ENCODE data around the gene SLC6A3.

SLC6A3 gene

GRCh38 chr5:1464096-1464446, 18.8 kb upstream of the SLC6A3 start:
- H3K27me3 ChIP-seq (ENCODE audit: low read depth, low read length) = no peaks in the 10 kb centered on the region
- no peak overlapping the region for H3K9ac ChIP-seq (ENCODE audit: low read length)
- no peaks in the 10 kb centered on the region for H3K4me1 ChIP-seq (ENCODE audit: low read length)
- no peaks in the 10 kb centered on the region for H3K9me3 ChIP-seq (ENCODE audit: insufficient read depth, low read length)
- H3K36me3 ChIP-seq (replicated peaks; ENCODE audit: low read depth, low read length) = peaks cover 95% of the 10 kb centered on the region
- H2AFZ ChIP-seq (ENCODE audit: low read depth, low read length) = no peak overlapping the region
- no peak overlapping the region for H3K4me3 ChIP-seq (ENCODE audit: low read length)
- no peaks in the 10 kb centered on the region for H3K79me2 ChIP-seq (ENCODE audit: low read length)
- no peak for TF ChIP-seq EZH2phosphoT487 (IDR thresholded peaks at IDR 0.05; ENCODE audit: low read depth)
- no peak for TF ChIP-seq CTCF (IDR thresholded peaks at IDR 0.05; ENCODE audit: low read depth, low read length)
- H4K20me1 ChIP-seq (ENCODE audit: insufficient read depth, low read length) = no peaks in the 10 kb centered on the region
- H3K4me2 ChIP-seq (ENCODE audit: low read length) = no peak overlapping the region
- H3K27ac ChIP-seq (ENCODE audit: low read length) = no peak overlapping the region

- Histone ChIP-seq H3K36me3 (replicated peaks; ENCODE audit: low read depth, low read length) (peaks cover 91% of the 10 kb centered on the region), H4K20me1 (ENCODE audit: insufficient read depth, low read length) (no peaks in the 10 kb centered on the region), H3K27ac (ENCODE audit: low read length) (no peak overlapping the region), H3K4me2 (ENCODE audit: low read length) (no peak overlapping the region), H3K4me1 (ENCODE audit: low read length) (no peaks in the 10 kb centered on the region), H3K9me3 (ENCODE audit: insufficient read depth, low read length) (0 out of 2 replicates have a peak, but pooled peaks cover under 1% of the 10 kb centered on the region), H3K27me3 (ENCODE audit: low read depth, low read length) (no peaks in the 10 kb centered on the region), H3K4me3 (ENCODE audit: low read length) (no peak overlapping the region), H3K9ac (ENCODE audit: low read length) (no peak overlapping the region), H2AFZ (ENCODE audit: low read depth, low read length) (no peak overlapping the region), H3K79me2 (ENCODE audit: low read length) (no peaks in the 10 kb centered on the region)
- TF ChIP-seq EZH2phosphoT487 (IDR thresholded peaks at IDR 0.05; ENCODE audit: low read depth) = no peak
- no peak for TF ChIP-seq CTCF (IDR thresholded peaks at IDR 0.05; ENCODE audit: low read depth, low read length)
Measured at GRCh38 chr5:1463326-1464095, 18.3 kb upstream of the SLC6A3 start.

GRCh38 chr5:1462358-1462757, 17.1 kb upstream of the SLC6A3 start:
- Histone ChIP-seq H2AFZ (ENCODE audit: low read depth, low read length) (no peak overlapping the region), H3K79me2 (ENCODE audit: low read length) (no peaks in the 10 kb centered on the region), H3K27ac (ENCODE audit: low read length) (no peak overlapping the region), H3K9me3 (ENCODE audit: insufficient read depth, low read length) (0 out of 2 replicates have a peak, but pooled peaks cover 6% of the 10 kb centered on the region), H3K4me1 (ENCODE audit: low read length) (no peaks in the 10 kb centered on the region), H3K4me3 (ENCODE audit: low read length) (no peak overlapping the region), H3K4me2 (ENCODE audit: low read length) (no peak overlapping the region), H4K20me1 (ENCODE audit: insufficient read depth, low read length) (no peaks in the 10 kb centered on the region), H3K27me3 (ENCODE audit: low read depth, low read length) (no peaks in the 10 kb centered on the region), H3K36me3 (replicated peaks; ENCODE audit: low read depth, low read length) (peaks cover 91% of the 10 kb centered on the region), H3K9ac (ENCODE audit: low read length) (no peak overlapping the region)
- no peak for TF ChIP-seq EZH2phosphoT487 (IDR thresholded peaks at IDR 0.05; ENCODE audit: low read depth)
- TF ChIP-seq CTCF (IDR thresholded peaks at IDR 0.05; ENCODE audit: low read depth, low read length) = no peak

- Histone ChIP-seq H3K9me3 (ENCODE audit: insufficient read depth, low read length) (0 out of 2 replicates have a peak, but pooled peaks cover 6% of the 10 kb centered on the region), H3K36me3 (replicated peaks; ENCODE audit: low read depth, low read length) (peaks cover 88% of the 10 kb centered on the region), H3K4me2 (ENCODE audit: low read length) (no peak overlapping the region)
Measured at GRCh38 chr5:1461396-1461795, 16.2 kb upstream of the SLC6A3 start.

More at GRCh38 chr5:1461396-1461795, 16.2 kb upstream of the SLC6A3 start:
- H2AFZ ChIP-seq (ENCODE audit: low read depth, low read length) = no peak overlapping the region
- H3K9ac ChIP-seq (ENCODE audit: low read length) = no peak overlapping the region
- no peaks in the 10 kb centered on the region for H4K20me1 ChIP-seq (ENCODE audit: insufficient read depth, low read length)
- H3K27ac ChIP-seq (ENCODE audit: low read length) = no peak overlapping the region
- TF ChIP-seq CTCF (IDR thresholded peaks at IDR 0.05; ENCODE audit: low read depth, low read length) (no peak), EZH2phosphoT487 (IDR thresholded peaks at IDR 0.05; ENCODE audit: low read depth) (no peak)
- no peaks in the 10 kb centered on the region for H3K4me1 ChIP-seq (ENCODE audit: low read length)
- H3K79me2 ChIP-seq (ENCODE audit: low read length) = no peaks in the 10 kb centered on the region
- no peak overlapping the region for H3K4me3 ChIP-seq (ENCODE audit: low read length)
- H3K27me3 ChIP-seq (ENCODE audit: low read depth, low read length) = no peaks in the 10 kb centered on the region

Data from OCI-LY3 (cell line).